Measurements from ENCODE around the gene IFNL4.

IFNL4 gene

GRCh38 chr19:39253374-39254149 lies 4.9 kb upstream of the IFNL4 start:
- no peak for TF ChIP-seq CTCF (IDR thresholded peaks at IDR 0.05; ENCODE audit: low read depth, low read length, missing control alignments)
- Histone ChIP-seq H3K4me3 (ENCODE audit: low read depth, low read length) (no peak overlapping the region), H3K27me3 (replicated peaks) (peaks cover 28% of the 10 kb centered on the region), H3K36me3 (replicated peaks) (no peaks in the 10 kb centered on the region), H3K27ac (no peak overlapping the region)
- in situ Hi-C loops (cut with HindIII; ENCODE audit: low pct_ligation_motif_present, low sequenced_read_pairs), result no loop called here
- no peak for DNase-seq

DNA sequence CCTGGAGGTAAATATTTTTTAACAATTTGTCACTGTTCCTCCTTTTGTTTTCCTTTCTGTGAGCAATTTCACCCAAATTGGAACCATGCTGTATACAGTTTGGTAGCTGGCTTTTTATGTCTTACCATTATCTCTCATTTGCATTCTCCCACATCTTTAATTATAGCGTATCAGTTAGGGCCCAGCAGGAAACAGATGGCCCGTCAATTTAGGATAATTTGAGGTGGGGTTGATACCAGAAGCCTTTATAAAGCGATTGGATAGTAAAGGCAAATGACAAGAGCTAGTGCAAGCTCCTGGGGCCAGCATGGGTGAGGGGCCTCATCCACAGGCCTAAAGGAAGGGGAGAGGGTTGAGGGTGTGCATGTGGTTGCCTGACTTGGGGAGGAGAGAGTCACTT lies 3.8 kb upstream of the IFNL4 start:
- no peak for TF ChIP-seq CTCF (IDR thresholded peaks at IDR 0.05; ENCODE audit: low read depth, low read length, missing control alignments)
- DNase-seq, result no peak
- H3K27me3 ChIP-seq (replicated peaks), result peaks cover 39% of the 10 kb centered on the region
- H3K27ac ChIP-seq, result no peak overlapping the region
- in situ Hi-C loops (cut with HindIII; ENCODE audit: low pct_ligation_motif_present, low sequenced_read_pairs), result no loop called here
- H3K36me3 ChIP-seq (replicated peaks), result no peaks in the 10 kb centered on the region
- no peak overlapping the region for H3K4me3 ChIP-seq (ENCODE audit: low read depth, low read length)

- H3K36me3 ChIP-seq (replicated peaks), result no peaks in the 10 kb centered on the region
- TF ChIP-seq CTCF (IDR thresholded peaks at IDR 0.05; ENCODE audit: low read depth, low read length, missing control alignments), result no peak
- peaks cover 45% of the 10 kb centered on the region for H3K27me3 ChIP-seq (replicated peaks)
Observed at GRCh38 chr19:39251846-39252245, 3.2 kb upstream of the IFNL4 start.

DNA sequence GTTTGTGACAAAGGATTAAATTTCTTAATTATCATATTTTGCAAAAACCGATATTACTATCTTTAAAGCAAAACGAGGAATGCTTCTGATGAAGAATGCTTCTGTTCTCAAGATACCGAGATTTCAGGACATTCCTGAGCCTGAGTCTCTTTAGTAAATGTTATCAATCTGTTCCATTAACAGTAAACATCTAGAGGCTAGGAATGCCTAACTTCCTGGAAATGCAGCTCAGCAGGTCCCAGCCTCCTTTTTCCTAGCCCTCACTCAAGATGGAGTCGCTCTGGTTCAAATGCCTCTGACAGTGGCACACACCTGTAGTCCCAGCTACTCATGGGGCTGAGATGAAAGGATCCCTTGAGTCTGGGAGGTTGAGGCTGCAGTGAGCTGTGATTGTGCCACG lies 2.4 kb upstream of the IFNL4 start:
- no peak for TF ChIP-seq CTCF (IDR thresholded peaks at IDR 0.05; ENCODE audit: low read depth, low read length, missing control alignments)
- Histone ChIP-seq H3K27me3 (replicated peaks) (peaks cover 45% of the 10 kb centered on the region), H3K4me3 (ENCODE audit: low read depth, low read length) (no peak overlapping the region), H3K36me3 (replicated peaks) (no peaks in the 10 kb centered on the region), H3K27ac (no peak overlapping the region)
- no peak for DNase-seq
- in situ Hi-C loops (cut with HindIII; ENCODE audit: low pct_ligation_motif_present, low sequenced_read_pairs), result no loop called here

More at GRCh38 chr19:39251846-39252245, 3.2 kb upstream of the IFNL4 start:
- in situ Hi-C loops (cut with HindIII; ENCODE audit: low pct_ligation_motif_present, low sequenced_read_pairs), result no loop called here
- DNase-seq, result no peak
- H3K27ac ChIP-seq, result no peak overlapping the region
- H3K4me3 ChIP-seq (ENCODE audit: low read depth, low read length), result no peak overlapping the region

DNA sequence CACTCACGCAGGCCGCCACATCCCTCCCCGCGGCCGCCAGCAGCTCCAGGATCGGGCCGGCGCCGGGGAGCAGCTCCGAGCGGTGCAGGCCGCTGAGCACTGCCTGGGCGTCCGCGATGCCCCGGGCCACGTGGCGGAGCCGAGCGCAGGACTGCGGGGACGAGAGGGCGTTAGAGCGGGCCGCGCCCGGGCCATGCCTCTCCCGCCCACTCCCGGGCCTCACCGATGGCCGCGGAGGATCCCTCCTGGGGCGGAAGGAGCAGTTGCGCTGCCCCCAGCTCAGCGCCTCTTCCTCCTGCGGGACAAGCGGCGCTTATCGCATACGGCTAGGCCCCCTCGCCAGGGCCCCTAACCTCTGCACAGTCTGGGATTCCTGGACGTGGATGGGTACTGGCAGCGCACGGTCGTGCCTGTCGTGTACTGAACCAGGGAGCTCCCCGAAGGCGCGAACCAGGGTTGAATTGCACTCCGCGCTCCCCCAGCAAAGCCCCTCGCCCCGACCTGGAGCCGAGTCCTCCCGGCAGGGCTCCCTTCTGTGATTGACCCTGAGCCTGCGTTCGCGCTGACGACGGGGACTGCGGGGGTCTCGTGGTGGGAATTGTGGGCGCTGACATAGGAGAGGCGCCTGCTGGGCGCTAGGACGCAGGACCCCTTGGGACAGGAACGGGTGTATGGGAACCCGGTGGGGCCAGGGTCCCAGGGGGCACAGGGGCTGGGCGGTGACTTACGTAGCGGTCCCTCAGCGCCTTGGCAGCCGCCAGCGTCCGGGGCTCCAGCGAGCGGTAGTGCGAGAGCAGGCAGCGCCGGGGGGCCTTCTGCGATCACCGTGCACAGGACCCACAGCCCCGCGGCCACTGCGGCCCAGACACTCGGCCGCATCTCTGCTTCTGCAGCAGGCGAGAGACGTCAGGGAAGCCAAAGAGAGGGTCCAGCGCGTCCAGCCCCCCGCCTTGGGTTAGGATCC lies 673 bp downstream of the IFNL4 start:
- H3K27me3 ChIP-seq (replicated peaks), result peaks cover 38% of the 10 kb centered on the region

More for the DNA sequence above, 673 bp downstream of the IFNL4 start:
- no peak for DNase-seq
- TF ChIP-seq CTCF (IDR thresholded peaks at IDR 0.05; ENCODE audit: low read depth, low read length, missing control alignments), result no peak
- in situ Hi-C loops (cut with HindIII; ENCODE audit: low pct_ligation_motif_present, low sequenced_read_pairs), result no loop called here
- H3K4me3 ChIP-seq (ENCODE audit: low read depth, low read length), result no peak overlapping the region
- no peak overlapping the region for H3K27ac ChIP-seq
- no peaks in the 10 kb centered on the region for H3K36me3 ChIP-seq (replicated peaks)

Data from brain microvascular endothelial cell (primary cell).